Esophagus squamous epithelium (tissue), 5 donors: Measurements from ENCODE around the gene IFITM2. TPM values are rescaled to one million over a fixed set of nuclear protein-coding genes. Genes with fewer than 3 reads are reported as not detected.

ENCODE experiments used
- DNase-seq: peaks from one replicate; lab custom pipeline; 2025; lab: John Stamatoyannopoulos, UW
- H3K27ac ChIP-seq, 4 donors: fragments of 200-600 bp; sonication (generic); one replicate each; pipeline ENCODE4 v1.5.1; 2016 to 2019; ENCODE audit warnings: mild to moderate bottlenecking in 1 of 4
- H3K27me3 ChIP-seq, 4 donors: fragments of 200-600 bp; sonication (generic); 1 replicate in 3 of 4; 2 replicates in 1 of 4; pipeline versions ENCODE4 v1.5.1 to v1.6.0; 2017 to 2021; ENCODE audit warnings: antibody characterized with exemption in 1 of 4
- H3K36me3 ChIP-seq, 3 donors: fragments of 200-600 bp; sonication (generic); one replicate each; pipeline ENCODE4 v1.5.1; 2016 to 2019
- H3K4me1 ChIP-seq, 3 donors: fragments of 200-600 bp; sonication (generic); one replicate each; pipeline ENCODE4 v1.5.1; 2017 to 2019
- H3K4me3 ChIP-seq, 4 donors: fragments of 200-600 bp; sonication (generic); 1 replicate in 3 of 4; 2 replicates in 1 of 4; pipeline ENCODE4 v1.5.1; 2016 to 2019; ENCODE audit warnings: mild to moderate bottlenecking in 2 of 4, moderate library complexity in 1 of 4
- H3K9me3 ChIP-seq, 3 donors: fragments of 200-600 bp; sonication (generic); one replicate each; pipeline ENCODE4 v1.5.1; 2016 to 2019
- POLR2A ChIP-seq, 4 donors: fragments of 450-650 bp; IDR thresholded peaks; one replicate each; pipeline ENCODE4 v1.6.1; 2017; ENCODE audit warnings: antibody characterized with exemption in 4 of 4, mild to moderate bottlenecking in 4 of 4, moderate library complexity in 3 of 4
- WGBS, 2 donors: methylation state at CpG; one replicate each; pipeline ENCODE4 v1.1.5; 2018; 5-methylcytosine and 5-hydroxymethylcytosine counted together
- intact Hi-C: fragments of 100-400 bp; cut with DNase I; formaldehyde crosslinking; loops from one replicate; pipeline ENCODE4 v1.15.0; 2022
- total RNA-seq, 4 donors: library from RNA; depleted of rRNA; stranded (reverse); fragments of >200 nt; gene quantifications; one replicate each; pipeline ENCODE4 v1.1.0, GENCODE V29; 2016
- TF ChIP-seq, protein P1 (sequence below), 6 experiments: fragments of 450-650 bp in 4 of 6; fragments of 200-600 bp in 2 of 6; sonication (generic) in 2 of 6; IDR thresholded peaks; one replicate each; pipeline ENCODE4 v1.5.1; 2016 to 2019; ENCODE audit warnings: antibody characterized with exemption in 6 of 6, mild to moderate bottlenecking in 4 of 6, moderate library complexity in 4 of 6
- donor health status: DM: yes; HTN: yes; CAD: no.

The IFITM2 gene
- total RNA-seq, 4 donors from 2014 or later: 14.4 to 67.5 (median 50.3) TPM

- TF ChIP-seq POLR2A (IDR thresholded peaks at IDR 0.05): no peak
- TF ChIP-seq, protein P1, sequence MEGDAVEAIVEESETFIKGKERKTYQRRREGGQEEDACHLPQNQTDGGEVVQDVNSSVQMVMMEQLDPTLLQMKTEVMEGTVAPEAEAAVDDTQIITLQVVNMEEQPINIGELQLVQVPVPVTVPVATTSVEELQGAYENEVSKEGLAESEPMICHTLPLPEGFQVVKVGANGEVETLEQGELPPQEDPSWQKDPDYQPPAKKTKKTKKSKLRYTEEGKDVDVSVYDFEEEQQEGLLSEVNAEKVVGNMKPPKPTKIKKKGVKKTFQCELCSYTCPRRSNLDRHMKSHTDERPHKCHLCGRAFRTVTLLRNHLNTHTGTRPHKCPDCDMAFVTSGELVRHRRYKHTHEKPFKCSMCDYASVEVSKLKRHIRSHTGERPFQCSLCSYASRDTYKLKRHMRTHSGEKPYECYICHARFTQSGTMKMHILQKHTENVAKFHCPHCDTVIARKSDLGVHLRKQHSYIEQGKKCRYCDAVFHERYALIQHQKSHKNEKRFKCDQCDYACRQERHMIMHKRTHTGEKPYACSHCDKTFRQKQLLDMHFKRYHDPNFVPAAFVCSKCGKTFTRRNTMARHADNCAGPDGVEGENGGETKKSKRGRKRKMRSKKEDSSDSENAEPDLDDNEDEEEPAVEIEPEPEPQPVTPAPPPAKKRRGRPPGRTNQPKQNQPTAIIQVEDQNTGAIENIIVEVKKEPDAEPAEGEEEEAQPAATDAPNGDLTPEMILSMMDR (IDR thresholded peaks at IDR 0.05): no peak
- intact Hi-C loops: no loop called here
- H3K9me3 ChIP-seq: no peaks in the 10 kb centered on the region
- H3K27me3 ChIP-seq: peaks cover 0 to 43% (median 7%) of the 10 kb centered on the region in 4 donors
- no peak overlapping the region for H3K4me3 ChIP-seq
- H3K4me1 ChIP-seq: peaks cover 7 to 32% (median 15%) of the 10 kb centered on the region in 3 donors
- no peak for DNase-seq
- peaks cover 0 to 32% (median 0%) of the 10 kb centered on the region in 3 donors for H3K36me3 ChIP-seq
- WGBS, 2 donors: 100% methylated on average over 1 to 2 of the region's 16 CpGs
- H3K27ac ChIP-seq: no peak overlapping the region
Observed at GRCh38 chr11:294780-295179, 12.8 kb upstream of the IFITM2 start.

GRCh38 chr11:295351-296170, 12.1 kb upstream of the IFITM2 start:
- peaks cover 0 to 32% (median 0%) of the 10 kb centered on the region in 3 donors for H3K36me3 ChIP-seq
- peaks cover 0 to 51% (median 8%) of the 10 kb centered on the region in 4 donors for H3K27me3 ChIP-seq
- TF ChIP-seq, protein P1 (IDR thresholded peaks at IDR 0.05): no peak
- TF ChIP-seq POLR2A (IDR thresholded peaks at IDR 0.05): no peak
- WGBS, 2 donors: 71 to 76% methylated on average over 7 to 13 of the region's 26 CpGs
- no peaks in the 10 kb centered on the region for H3K9me3 ChIP-seq
- DNase-seq: no peak
- peaks cover 3 to 28% (median 16%) of the 10 kb centered on the region in 3 donors for H3K4me1 ChIP-seq
- H3K4me3 ChIP-seq: no peak overlapping the region
- H3K27ac ChIP-seq: no peak overlapping the region
- intact Hi-C loops: no loop called here

GRCh38 chr11:296171-297050, 11.2 kb upstream of the IFITM2 start:
- Histone ChIP-seq H3K36me3 (peaks cover 0 to 32% (median 0%) of the 10 kb centered on the region in 3 donors), H3K9me3 (no peaks in the 10 kb centered on the region), H3K27ac (no peak overlapping the region), H3K4me1 (peaks cover 3 to 28% (median 16%) of the 10 kb centered on the region in 3 donors), H3K27me3 (peaks cover 0 to 59% (median 8%) of the 10 kb centered on the region in 4 donors), H3K4me3 (no peak overlapping the region)
- 52 to 72% methylated on average over 5 to 13 of the region's 35 CpGs for WGBS, 2 donors
- no peak for DNase-seq
- no peak for TF ChIP-seq POLR2A (IDR thresholded peaks at IDR 0.05)
- TF ChIP-seq, protein P1 (IDR thresholded peaks at IDR 0.05): no peak
- intact Hi-C loops: no loop called here

DNA sequence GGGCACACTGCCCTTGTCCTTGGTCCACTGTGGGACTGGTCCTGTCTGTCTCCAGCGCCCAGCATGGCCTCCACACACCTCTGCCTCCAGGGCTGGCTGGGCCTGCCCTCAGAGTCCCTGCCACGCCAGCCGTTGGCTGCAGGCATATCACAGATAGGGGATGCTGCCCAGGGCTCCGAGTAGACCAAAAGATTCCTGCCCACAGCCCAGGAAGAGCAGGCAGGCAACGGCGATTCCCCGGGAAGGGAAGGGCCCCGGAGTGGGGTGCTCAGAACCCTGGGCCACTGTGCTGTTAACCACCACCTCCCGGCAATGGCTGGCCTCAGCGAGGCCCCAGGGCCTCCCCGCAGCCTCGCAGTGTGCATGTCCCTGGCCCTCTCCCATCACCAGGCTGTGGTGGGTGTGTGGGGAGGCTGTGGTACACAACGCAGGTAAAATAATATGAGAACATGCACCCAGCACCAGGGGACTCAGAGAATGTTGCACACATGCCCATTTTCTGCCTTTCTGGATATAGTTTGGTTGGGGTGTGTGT, 10.5 kb upstream of the IFITM2 start:
- no peaks in the 10 kb centered on the region for H3K9me3 ChIP-seq
- intact Hi-C loops: no loop called here
- peaks cover 3 to 28% (median 16%) of the 10 kb centered on the region in 3 donors for H3K4me1 ChIP-seq
- H3K36me3 ChIP-seq: peaks cover 0 to 29% (median 0%) of the 10 kb centered on the region in 3 donors
- no peak for TF ChIP-seq POLR2A (IDR thresholded peaks at IDR 0.05)
- TF ChIP-seq, protein P1 (IDR thresholded peaks at IDR 0.05): no peak
- peaks cover 0 to 59% (median 8%) of the 10 kb centered on the region in 4 donors for H3K27me3 ChIP-seq
- WGBS, 2 donors: 67 to 68% methylated on average over 3 of the region's 13 CpGs
- peak overlapping the region in 1 of 4 donors; percentile 40 for H3K27ac ChIP-seq
- H3K4me3 ChIP-seq: no peak overlapping the region
- no peak for DNase-seq
